ENCODE data around the gene CNGA1. TPM values are rescaled to one million over a fixed set of nuclear protein-coding genes. Genes with fewer than 3 reads are reported as not detected.

Gene CNGA1
- total RNA-seq, 1 experiment from 2014 or later, result 1.0 TPM

DNA sequence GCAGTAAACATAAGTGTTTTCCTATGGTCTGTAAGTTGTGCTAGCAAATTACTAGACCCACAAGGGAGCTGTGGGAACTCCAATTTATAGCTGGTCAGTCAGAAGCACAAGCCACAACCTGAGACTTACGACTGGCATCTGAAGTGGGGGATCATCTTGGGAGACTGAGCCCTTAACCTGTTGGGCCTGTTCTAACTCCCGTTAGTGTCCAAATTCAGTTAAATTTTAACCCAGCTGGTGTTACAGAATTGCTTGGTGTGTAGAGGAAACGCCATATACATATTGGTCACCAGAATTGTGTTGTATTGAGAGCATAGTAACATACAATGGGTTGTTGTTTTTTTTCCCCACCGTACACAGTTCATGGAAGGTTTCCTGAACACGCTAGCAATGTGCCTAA is 77.0 kb downstream of the CNGA1 start:
- Histone ChIP-seq H3K79me2 (ENCODE audit: insufficient read depth, low read length) (no peaks in the 10 kb centered on the region), H3K23me2 (ENCODE audit: insufficient read length, low read depth, low read length, poor library complexity, severe bottlenecking) (no peaks in the 10 kb centered on the region), H3K79me1 (ENCODE audit: insufficient read depth, low read depth, low read length, poor library complexity, severe bottlenecking) (no peaks in the 10 kb centered on the region), H4K5ac (ENCODE audit: insufficient read length, low read depth, low read length) (no peak overlapping the region), H2AK5ac (ENCODE audit: insufficient read length, low read length) (no peak overlapping the region), H3T11ph (ENCODE audit: low read length) (no peak overlapping the region), H3K4me2 (ENCODE audit: insufficient read depth, insufficient read length, low read length) (no peak overlapping the region), H3K4me1 (ENCODE audit: insufficient read depth, low read length) (no peaks in the 10 kb centered on the region), H3K18ac (ENCODE audit: insufficient read length, low read depth, low read length) (no peak overlapping the region), H3K14ac (ENCODE audit: insufficient read depth, low read length) (no peak overlapping the region), H4K20me1 (ENCODE audit: control insufficient read depth, insufficient read depth, insufficient read length) (no peaks in the 10 kb centered on the region), H2BK12ac (ENCODE audit: insufficient read length, low read depth, low read length) (no peak overlapping the region), H3K9me3 (ENCODE audit: control insufficient read depth, low read depth, low read length) (no peaks in the 10 kb centered on the region), H3K9ac (ENCODE audit: extremely low read depth, insufficient read length, low read length) (no peak overlapping the region), H3K27ac (ENCODE audit: insufficient read length, low read depth, low read length) (no peak overlapping the region), H2BK5ac (ENCODE audit: insufficient read length, low read length) (no peak overlapping the region), H2BK15ac (ENCODE audit: low read depth, low read length) (no peak overlapping the region), H4K91ac (ENCODE audit: insufficient read length, low read depth, low read length) (no peak overlapping the region), H2BK20ac (ENCODE audit: low read depth, low read length, poor library complexity, severe bottlenecking) (no peak overlapping the region), H3K4ac (ENCODE audit: low read depth, low read length) (no peak overlapping the region), H2AFZ (ENCODE audit: low read length) (no peak overlapping the region), H4K8ac (replicated peaks; ENCODE audit: insufficient read length, low read depth, low read length) (no peak overlapping the region), H3K27me3 (ENCODE audit: insufficient read depth, low read length) (no peaks in the 10 kb centered on the region), H2BK120ac (ENCODE audit: low read depth, low read length, poor library complexity, severe bottlenecking) (no peak overlapping the region), H3K23ac (ENCODE audit: insufficient read length, low read depth, low read length) (no peak overlapping the region), H3K56ac (ENCODE audit: insufficient read length, low read depth, low read length) (no peak overlapping the region)
- Mint-ChIP-seq H3K9me3 (no peaks in the 10 kb centered on the region), H3K36me3 (ENCODE audit: insufficient read depth in 1 of 3, low read depth in 3 of 3) (no peaks in the 10 kb centered on the region), H3K27ac (no peak overlapping the region), H3K4me3 (no peak overlapping the region), H3K27me3 (ENCODE audit: low read depth) (no peaks in the 10 kb centered on the region), H3K4me1 (peaks cover 6 to 15% of the 10 kb centered on the region in 2 experiments)
- no peak for DNase-seq
- TF ChIP-seq, protein P1, sequence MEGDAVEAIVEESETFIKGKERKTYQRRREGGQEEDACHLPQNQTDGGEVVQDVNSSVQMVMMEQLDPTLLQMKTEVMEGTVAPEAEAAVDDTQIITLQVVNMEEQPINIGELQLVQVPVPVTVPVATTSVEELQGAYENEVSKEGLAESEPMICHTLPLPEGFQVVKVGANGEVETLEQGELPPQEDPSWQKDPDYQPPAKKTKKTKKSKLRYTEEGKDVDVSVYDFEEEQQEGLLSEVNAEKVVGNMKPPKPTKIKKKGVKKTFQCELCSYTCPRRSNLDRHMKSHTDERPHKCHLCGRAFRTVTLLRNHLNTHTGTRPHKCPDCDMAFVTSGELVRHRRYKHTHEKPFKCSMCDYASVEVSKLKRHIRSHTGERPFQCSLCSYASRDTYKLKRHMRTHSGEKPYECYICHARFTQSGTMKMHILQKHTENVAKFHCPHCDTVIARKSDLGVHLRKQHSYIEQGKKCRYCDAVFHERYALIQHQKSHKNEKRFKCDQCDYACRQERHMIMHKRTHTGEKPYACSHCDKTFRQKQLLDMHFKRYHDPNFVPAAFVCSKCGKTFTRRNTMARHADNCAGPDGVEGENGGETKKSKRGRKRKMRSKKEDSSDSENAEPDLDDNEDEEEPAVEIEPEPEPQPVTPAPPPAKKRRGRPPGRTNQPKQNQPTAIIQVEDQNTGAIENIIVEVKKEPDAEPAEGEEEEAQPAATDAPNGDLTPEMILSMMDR (conservative IDR thresholded peaks at IDR 0.05), result no peak
- WGBS (ENCODE audit: extremely low coverage, insufficient read length, low lambda C conversion rate), result no CpG with 5 or more reads among the region's 5 CpGs
